GM18520 (cell line): ENCODE results near the gene SLC35E4.
A peak's percentile ranks its signal among the peaks of the same experiment; 100 is the strongest.
"Not testable (repeated sequence)": the region's sequence is repeated elsewhere in the genome, so short reads cannot be mapped to it uniquely, and the experiment has no call there.

Source experiments
- ATAC-seq: cut with Tn5 transposase; IDR thresholded peaks from one replicate; pipeline ENCODE4 v1.9.1; 2021; ENCODE audit not compliant: unreplicated experiment

SLC35E4 gene

DNA sequence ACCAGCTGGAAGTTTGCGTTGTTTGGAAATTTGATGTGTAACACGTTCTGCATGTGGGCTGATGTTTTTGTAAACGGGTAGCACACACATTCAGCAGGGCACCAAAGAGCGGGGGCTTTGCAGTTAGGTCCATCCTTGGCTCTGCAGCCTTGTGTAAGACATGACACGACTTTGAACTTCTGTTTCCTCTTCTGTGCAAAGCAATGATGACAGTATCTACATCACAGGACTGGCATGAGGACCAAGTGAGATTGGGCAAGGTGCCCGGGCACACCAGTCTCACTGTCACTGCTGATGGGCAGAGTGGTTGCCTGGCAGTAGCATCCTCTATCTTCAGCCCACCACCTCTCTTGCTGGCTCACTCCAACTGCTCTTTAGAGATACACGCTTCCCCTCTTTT, 25.3 kb upstream of the SLC35E4 start:
- ATAC-seq = no peak

DNA sequence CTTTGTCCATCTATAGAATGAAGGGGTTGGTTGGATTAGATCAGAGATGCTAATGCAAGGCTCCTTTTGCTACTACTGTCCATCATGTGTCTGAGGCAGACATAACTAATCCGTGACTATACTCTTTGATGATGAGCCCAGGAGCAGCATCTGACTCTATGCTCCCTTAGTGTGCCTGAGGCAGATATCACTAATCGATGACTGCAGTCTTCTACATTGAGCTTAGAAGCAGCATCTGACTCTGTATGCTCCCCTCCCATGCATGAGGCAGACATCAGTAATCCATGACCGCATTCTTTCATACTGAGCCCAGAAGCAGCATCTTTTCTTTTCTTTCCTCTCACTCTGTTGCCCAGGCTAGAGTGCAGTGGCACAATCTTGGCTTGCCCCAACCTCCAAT, 24.4 kb upstream of the SLC35E4 start:
- no peak for ATAC-seq

GRCh38 chr22:30612789-30613188, 22.8 kb upstream of the SLC35E4 start:
- no peak for ATAC-seq

DNA sequence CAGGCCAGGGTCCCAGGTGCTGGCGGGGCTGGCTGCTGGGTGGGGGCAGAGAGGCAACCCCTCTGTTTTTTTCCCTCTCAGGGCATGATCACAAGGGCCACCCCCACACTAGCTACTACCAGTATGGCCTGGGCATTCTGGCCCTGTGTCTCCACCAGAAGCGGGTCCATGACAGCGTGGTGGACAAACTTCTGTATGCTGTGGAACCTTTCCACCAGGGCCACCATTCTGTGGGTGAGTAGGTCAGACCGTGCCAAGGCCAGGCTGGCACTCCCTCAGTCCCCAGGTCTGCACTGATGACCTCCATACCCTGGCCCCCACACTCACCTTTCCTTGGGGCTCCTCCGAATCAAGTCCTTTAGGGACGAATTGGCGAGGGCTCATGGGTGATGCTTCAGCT, 21.3 kb upstream of the SLC35E4 start:
- ATAC-seq = no peak

DNA sequence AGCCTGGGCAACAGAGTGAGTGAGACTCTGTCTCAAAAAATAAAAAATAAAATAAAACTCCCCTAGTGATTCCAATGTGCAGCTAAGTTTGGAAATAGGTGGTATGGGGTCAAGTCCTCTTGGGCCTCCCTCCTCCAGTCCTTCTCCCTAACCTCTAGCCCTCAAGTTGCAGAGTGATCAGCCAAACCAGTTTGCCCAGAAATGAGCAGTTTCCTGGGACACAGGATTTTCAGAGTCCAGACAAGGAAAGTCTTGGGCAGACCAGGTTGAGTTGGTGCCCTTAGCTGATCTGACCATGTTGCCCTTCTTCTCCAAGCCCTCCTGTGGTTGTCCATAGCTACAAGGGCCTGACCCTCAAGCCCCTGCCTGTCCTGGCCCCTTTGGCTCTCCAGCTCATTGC, 20.7 kb upstream of the SLC35E4 start:
- ATAC-seq = no peak

DNA sequence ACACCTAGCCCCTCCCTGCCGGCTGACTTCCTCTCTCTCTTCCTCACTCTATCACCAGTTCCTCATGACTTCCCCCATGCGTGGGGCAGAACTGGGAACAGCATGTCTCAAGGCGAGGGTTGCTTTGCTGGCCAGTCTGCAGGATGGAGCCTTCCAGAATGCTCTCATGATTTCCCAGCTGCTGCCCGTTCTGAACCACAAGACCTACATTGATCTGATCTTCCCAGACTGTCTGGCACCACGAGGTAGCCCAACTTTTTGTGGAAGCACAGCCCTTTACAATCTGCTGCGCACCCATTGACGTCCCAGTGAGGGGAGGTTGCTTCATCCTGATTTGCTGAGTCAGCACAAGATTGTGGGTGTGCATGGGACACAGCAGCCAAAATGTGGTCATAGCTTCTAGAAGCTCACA, 20.0 kb upstream of the SLC35E4 start:
- ATAC-seq = no peak

DNA sequence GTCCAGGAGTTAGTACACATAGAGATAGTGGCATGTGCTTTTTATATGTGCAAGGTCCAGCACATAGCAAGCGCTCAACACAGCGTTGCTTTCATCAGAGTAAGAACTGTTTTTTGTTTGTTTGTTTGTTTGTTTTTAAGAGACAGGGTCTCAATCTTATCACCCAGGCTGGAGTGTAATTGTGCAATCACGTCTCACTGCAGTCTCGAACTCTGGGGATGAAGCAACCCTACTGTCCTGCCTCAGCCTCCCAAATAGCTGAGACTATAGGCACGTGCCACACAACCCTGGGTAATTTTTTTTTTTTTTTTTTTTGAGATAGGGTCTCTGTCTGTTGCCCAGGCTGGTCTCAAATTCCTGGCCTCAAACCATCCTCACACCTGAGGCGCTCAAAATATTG, 17.8 kb upstream of the SLC35E4 start:
- ATAC-seq = no peak

DNA sequence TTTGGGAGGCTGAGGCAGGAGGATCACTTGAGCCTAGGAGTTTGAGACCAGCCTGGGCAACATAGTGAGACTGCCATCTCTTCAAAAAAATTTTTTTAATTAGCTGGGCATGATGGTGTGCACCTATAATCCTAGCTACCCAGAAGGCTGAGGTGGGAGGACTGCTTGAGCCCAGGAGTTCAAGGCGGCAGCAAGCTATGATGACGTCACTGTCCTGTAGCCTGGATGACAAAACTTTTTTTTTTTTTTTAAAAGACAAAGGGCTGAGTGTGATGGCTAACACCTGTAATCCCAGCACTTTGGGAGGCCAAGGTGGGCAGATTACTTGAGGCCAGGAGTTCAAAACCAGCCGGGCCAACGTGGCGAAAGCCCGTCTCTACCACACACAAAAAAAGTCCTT, 15.7 kb upstream of the SLC35E4 start:
- ATAC-seq = not testable (repeated sequence)

GRCh38 chr22:30626413-30626812, 9.2 kb upstream of the SLC35E4 start:
- ATAC-seq = no peak

GRCh38 chr22:30627471-30627870, 8.1 kb upstream of the SLC35E4 start:
- no peak for ATAC-seq

GRCh38 chr22:30628491-30628890, 7.1 kb upstream of the SLC35E4 start:
- ATAC-seq = no peak

DNA sequence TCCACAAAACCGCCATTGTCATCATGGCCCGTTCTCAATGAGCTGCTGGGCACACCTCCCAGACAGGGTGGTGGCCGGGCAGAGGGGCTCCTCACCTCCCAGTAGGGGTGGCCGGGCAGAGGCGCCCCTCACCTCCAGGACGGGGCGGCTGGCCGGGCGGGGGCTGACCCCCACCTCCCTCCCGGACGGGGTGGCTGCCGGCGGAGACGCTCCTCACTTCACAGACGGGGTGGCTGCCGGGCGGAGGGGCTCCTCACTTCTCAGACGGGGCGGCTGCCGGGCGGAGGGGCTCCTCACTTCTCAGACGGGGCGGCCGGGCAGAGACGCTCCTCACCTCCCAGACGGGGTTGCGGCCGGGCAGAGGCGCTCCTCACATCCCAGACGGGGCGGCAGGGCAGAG, 4.1 kb upstream of the SLC35E4 start:
- ATAC-seq = not testable (repeated sequence)

DNA sequence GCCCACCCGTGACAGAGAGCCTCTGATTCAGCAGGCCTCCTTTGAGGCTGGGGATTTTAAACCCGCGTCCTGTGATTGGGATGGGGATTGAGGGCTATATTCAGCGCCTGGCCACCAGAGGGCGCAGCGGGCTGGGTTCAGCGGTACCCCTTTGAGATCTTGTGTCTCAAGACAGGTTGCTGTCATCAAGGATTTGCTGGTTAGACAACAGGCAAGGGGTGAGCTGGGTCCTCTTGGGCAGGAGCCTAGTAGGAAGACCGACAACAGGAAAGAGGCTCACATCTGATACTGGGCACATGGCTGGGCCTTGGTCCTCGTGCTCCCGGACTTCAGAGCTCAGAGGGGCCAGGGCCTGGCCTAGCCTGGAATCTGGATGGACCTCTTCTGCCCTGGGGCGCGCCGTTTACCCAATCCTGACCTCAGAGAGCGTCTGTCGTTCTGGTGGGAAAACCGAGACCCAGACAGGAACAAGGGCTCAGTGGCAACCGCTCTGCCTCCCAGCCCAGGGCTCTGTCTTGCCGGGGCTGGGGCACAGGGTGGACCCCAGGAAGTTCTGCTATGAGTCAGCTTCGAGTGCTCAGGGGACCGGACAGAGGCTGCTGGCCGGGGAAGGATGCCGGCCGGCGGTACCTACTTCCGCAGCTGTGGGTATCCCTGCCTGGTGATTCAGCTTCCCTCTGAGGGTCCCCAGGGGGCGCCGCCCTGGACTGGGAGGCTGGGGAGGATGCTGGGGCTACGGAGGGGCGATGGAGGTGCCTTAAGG, 929 bp upstream of the SLC35E4 start:
- peak; percentile 48 for ATAC-seq

DNA sequence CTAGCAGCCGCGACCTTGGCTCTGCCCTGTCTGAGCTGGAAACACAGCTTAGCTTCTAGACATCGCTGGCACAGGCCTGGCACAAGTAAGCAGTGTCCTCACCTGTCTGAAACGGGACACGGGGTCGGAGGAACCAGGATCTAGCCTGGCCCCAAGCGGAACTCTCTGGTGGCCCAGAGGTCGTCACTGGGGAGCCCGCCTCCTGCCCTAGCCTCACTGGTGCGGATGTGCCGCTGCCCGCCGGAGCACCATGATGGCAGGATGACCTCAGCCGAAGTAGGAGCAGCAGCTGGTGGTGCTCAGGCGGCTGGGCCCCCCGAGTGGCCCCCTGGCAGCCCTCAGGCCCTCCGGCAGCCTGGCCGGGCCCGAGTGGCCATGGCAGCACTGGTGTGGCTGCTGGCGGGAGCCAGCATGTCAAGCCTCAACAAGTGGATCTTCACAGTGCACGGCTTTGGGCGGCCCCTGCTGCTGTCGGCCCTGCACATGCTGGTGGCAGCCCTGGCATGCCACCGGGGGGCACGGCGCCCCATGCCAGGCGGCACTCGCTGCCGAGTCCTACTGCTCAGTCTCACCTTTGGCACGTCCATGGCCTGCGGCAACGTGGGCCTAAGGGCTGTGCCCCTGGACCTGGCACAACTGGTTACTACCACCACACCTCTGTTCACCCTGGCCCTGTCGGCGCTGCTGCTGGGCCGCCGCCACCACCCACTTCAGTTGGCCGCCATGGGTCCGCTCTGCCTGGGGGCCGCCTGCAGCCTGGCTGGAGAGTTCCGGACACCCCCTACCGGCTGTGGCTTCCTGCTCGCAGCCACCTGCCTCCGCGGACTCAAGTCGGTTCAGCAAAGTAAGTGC, 871 bp downstream of the SLC35E4 start:
- no peak for ATAC-seq

GRCh38 chr22:30637701-30638114, 2.1 kb downstream of the SLC35E4 start:
- no peak for ATAC-seq

- ATAC-seq = no peak
Measured at GRCh38 chr22:30640361-30640760, 4.8 kb downstream of the SLC35E4 start.

DNA sequence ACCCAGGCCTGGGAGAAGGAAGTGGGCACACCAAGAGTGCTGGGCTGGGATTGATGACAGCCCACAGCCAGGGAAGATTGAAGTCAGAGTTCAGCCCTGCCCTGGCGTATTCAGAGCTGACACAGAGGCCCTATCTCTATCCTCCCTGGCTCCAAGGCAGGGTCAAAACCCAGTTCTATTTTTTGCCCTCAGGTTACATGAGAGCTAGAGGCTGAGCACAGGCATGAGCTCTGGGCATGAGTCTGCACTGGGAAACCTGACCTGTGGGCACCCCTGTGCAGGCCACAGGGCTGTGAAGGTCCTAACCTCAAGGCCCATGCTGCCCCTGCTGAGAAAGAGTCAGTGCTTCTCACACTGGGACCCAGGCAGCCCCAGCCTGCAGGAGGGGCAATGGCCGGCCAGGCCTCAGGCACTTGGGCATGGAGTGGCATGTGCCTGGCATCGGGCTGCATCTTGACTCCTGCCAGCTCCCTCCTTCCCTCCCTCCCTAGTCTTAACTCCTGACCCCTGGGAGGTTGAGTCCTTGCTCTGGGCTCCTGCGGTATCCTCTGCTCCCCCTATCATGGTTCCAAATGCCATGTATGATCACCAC, 5.4 kb downstream of the SLC35E4 start:
- no peak for ATAC-seq

DNA sequence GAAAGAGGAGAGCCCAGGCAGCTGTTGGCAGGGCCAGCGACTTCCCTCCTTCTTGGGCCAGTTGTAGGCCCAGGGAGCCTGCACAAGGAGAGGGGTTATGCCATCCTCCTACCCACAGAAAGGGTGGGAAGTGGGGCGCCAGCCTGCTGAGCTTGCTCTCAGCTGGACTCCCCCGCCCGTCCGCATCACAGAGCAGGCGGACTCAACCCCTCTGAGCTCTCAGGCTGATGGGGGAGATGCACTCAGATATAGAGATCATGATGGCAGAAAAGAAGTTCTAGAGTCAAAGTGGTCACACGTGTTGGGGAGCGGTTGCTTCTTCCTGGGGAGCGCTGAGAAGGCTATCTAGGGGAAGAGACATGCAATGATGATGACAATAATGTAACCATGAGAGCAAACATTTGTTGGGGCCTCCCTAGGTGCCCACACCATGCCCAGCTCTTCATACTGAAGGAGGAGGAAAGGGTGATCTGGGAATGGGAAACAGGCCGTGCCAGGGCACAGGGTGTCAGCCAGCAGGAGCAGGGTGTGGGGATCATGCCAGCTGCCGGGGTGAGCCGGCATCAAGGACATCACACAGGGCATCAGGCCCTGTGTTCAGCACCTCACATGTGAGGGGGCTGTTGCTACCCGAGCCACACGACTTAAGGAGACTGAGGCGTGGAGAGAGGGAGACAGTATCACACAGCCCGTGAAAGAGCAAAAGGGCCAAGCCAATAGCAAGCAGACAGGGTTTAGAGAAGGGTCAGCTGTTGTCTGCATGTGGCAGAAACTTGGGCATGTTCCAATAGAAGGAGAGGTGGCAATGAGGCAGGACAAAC, 7.7 kb downstream of the SLC35E4 start:
- ATAC-seq = no peak

GRCh38 chr22:30646518-30647160, 11.1 kb downstream of the SLC35E4 start:
- no peak for ATAC-seq

GRCh38 chr22:30647536-30647935, 12.0 kb downstream of the SLC35E4 start:
- ATAC-seq = no peak

DNA sequence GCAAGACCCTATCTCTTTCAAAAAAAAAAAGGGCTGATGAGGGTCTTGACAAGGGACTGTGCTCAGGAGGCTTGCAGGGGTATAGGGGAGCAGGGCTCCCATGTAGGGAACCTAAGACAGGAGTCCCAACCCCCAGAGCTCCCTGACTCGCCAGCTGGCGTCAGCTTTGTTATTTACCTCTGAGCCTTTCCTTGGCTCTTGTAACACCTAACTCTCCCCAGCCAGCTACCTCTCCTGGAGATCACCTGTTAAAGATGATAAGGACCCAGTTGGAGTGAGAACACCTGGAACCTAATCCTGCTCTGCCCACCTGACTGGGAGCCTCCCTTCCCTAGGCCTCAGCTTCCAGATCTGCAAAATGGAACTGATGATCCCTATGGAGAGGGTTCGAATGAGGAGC, 13.2 kb downstream of the SLC35E4 start:
- ATAC-seq = no peak
